Measurements from ENCODE around the gene MGAT5B. TPM values are rescaled to one million over a fixed set of nuclear protein-coding genes. Genes with fewer than 3 reads are reported as not detected.
A peak's percentile ranks its signal among the peaks of the same experiment; 100 is the strongest.

Gene MGAT5B
- total RNA-seq, 1 experiment from 2014 or later = 4.9 TPM

- CTCF ChIA-PET = no interaction called here
- TF ChIP-seq CTCF (conservative IDR thresholded peaks at IDR 0.05; ENCODE audit: low read depth, low read length) = no peak
- no peak for TF ChIP-seq EZH2phosphoT487 (IDR thresholded peaks at IDR 0.05; ENCODE audit: borderline replicate concordance, low read length)
- no peak for TF ChIP-seq EZH2 (IDR thresholded peaks at IDR 0.05; ENCODE audit: low read length, unreplicated experiment)
Observed at GRCh38 chr17:76885894-76886290, 17.7 kb downstream of the MGAT5B start.

GRCh38 chr17:76886395-76886794 is 18.2 kb downstream of the MGAT5B start:
- Histone ChIP-seq H4K20me1 (ENCODE audit: low read length) (no peaks in the 10 kb centered on the region), H3K4me2 (ENCODE audit: low read length) (no peak overlapping the region), H3K27ac (ENCODE audit: low read length) (no peak overlapping the region), H3K9ac (ENCODE audit: low read length) (no peak overlapping the region), H3K79me2 (ENCODE audit: low read length) (no peaks in the 10 kb centered on the region), H2AFZ (ENCODE audit: low read length) (no peak overlapping the region), H3K4me3 (ENCODE audit: low read length) (no peak overlapping the region), H3K4me1 (ENCODE audit: insufficient read depth, low read length) (no peaks in the 10 kb centered on the region), H3K9me3 (ENCODE audit: low read length) (no peaks in the 10 kb centered on the region), H3K36me3 (ENCODE audit: low read depth, low read length) (no peaks in the 10 kb centered on the region), H3F3A (ENCODE audit: low read length, unreplicated experiment) (no peaks in the 10 kb centered on the region), H3K27me3 (ENCODE audit: low read length) (no peaks in the 10 kb centered on the region), H3K9me2 (replicated peaks; ENCODE audit: low read length) (no peaks in the 10 kb centered on the region)
- intact Hi-C loops (cut with micrococcal nuclease) = no loop called here
- POLR2A ChIA-PET (ENCODE audit: unreplicated experiment) = no interaction called here
- ATAC-seq = no peak
- DNase-seq = no peak
- TF ChIP-seq CTCF (conservative IDR thresholded peaks at IDR 0.05; ENCODE audit: low read depth, low read length) (no peak), EZH2phosphoT487 (IDR thresholded peaks at IDR 0.05; ENCODE audit: borderline replicate concordance, low read length) (no peak), EZH2 (IDR thresholded peaks at IDR 0.05; ENCODE audit: low read length, unreplicated experiment) (no peak)
- CTCF ChIA-PET = no interaction called here
- no TSS peak for BruUV-seq (replicated peaks)

More at GRCh38 chr17:76885894-76886290, 17.7 kb downstream of the MGAT5B start:
- H3K9me3 ChIP-seq (ENCODE audit: low read length) = no peaks in the 10 kb centered on the region
- H3F3A ChIP-seq (ENCODE audit: low read length, unreplicated experiment) = no peaks in the 10 kb centered on the region
- BruUV-seq (replicated peaks) = no TSS peak
- no peak for ATAC-seq
- H3K4me3 ChIP-seq (ENCODE audit: low read length) = no peak overlapping the region
- no peak overlapping the region for H3K27ac ChIP-seq (ENCODE audit: low read length)
- DNase-seq = no peak
- no peaks in the 10 kb centered on the region for H3K4me1 ChIP-seq (ENCODE audit: insufficient read depth, low read length)
- intact Hi-C loops (cut with micrococcal nuclease) = no loop called here
- POLR2A ChIA-PET (ENCODE audit: unreplicated experiment) = no interaction called here
- no peak overlapping the region for H3K9ac ChIP-seq (ENCODE audit: low read length)
- no peaks in the 10 kb centered on the region for H3K27me3 ChIP-seq (ENCODE audit: low read length)
- no peaks in the 10 kb centered on the region for H3K79me2 ChIP-seq (ENCODE audit: low read length)
- H4K20me1 ChIP-seq (ENCODE audit: low read length) = no peaks in the 10 kb centered on the region
- H3K4me2 ChIP-seq (ENCODE audit: low read length) = no peak overlapping the region
- H2AFZ ChIP-seq (ENCODE audit: low read length) = no peak overlapping the region
- H3K9me2 ChIP-seq (replicated peaks; ENCODE audit: low read length) = no peaks in the 10 kb centered on the region
- H3K36me3 ChIP-seq (ENCODE audit: low read depth, low read length) = no peaks in the 10 kb centered on the region

GRCh38 chr17:76887802-76888201 is 19.6 kb downstream of the MGAT5B start:
- TF ChIP-seq CTCF (conservative IDR thresholded peaks at IDR 0.05; ENCODE audit: low read depth, low read length) = peak; percentile 55
- TF ChIP-seq EZH2 (IDR thresholded peaks at IDR 0.05; ENCODE audit: low read length, unreplicated experiment) = no peak
- TF ChIP-seq EZH2phosphoT487 (IDR thresholded peaks at IDR 0.05; ENCODE audit: borderline replicate concordance, low read length) = no peak
- ATAC-seq = peak; percentile 65
- Histone ChIP-seq H3K4me1 (ENCODE audit: insufficient read depth, low read length) (no peaks in the 10 kb centered on the region), H3K9me3 (ENCODE audit: low read length) (no peaks in the 10 kb centered on the region), H3K9ac (ENCODE audit: low read length) (no peak overlapping the region), H4K20me1 (ENCODE audit: low read length) (no peaks in the 10 kb centered on the region), H3F3A (ENCODE audit: low read length, unreplicated experiment) (no peaks in the 10 kb centered on the region), H3K27me3 (ENCODE audit: low read length) (no peaks in the 10 kb centered on the region), H3K4me3 (ENCODE audit: low read length) (no peak overlapping the region), H3K9me2 (replicated peaks; ENCODE audit: low read length) (no peaks in the 10 kb centered on the region), H3K36me3 (ENCODE audit: low read depth, low read length) (no peaks in the 10 kb centered on the region), H2AFZ (ENCODE audit: low read length) (no peak overlapping the region), H3K27ac (ENCODE audit: low read length) (no peak overlapping the region), H3K79me2 (ENCODE audit: low read length) (no peaks in the 10 kb centered on the region), H3K4me2 (ENCODE audit: low read length) (no peak overlapping the region)
- peak; percentile 27 for DNase-seq
- ChIA-PET CTCF (no interaction called here), POLR2A (ENCODE audit: unreplicated experiment) (no interaction called here)
- intact Hi-C loops (cut with micrococcal nuclease) = no loop called here
- no TSS peak for BruUV-seq (replicated peaks)
